HFF-Myc (cell line): ENCODE results near the gene MAP4.

Experiments
- DNase-seq: peaks from one replicate; pipeline ENCODE4 v3.0.0-alpha.2; 2011; ENCODE audit warnings: low read depth; ENCODE audit errors: extremely low read depth
- H3K4me3 ChIP-seq: replicated peaks from 2 replicates; pipeline ENCODE4 v1.5.1; 2011; ENCODE audit warnings: low read depth, mild to moderate bottlenecking, control low read depth, low read length
- TF ChIP-seq, protein P1 (sequence below): IDR thresholded peaks from 2 replicates; pipeline ENCODE4 v1.5.1; 2012; ENCODE audit warnings: mild to moderate bottlenecking, low read depth, low read length, control low read depth; ENCODE audit errors: missing control alignments

Gene MAP4

DNA sequence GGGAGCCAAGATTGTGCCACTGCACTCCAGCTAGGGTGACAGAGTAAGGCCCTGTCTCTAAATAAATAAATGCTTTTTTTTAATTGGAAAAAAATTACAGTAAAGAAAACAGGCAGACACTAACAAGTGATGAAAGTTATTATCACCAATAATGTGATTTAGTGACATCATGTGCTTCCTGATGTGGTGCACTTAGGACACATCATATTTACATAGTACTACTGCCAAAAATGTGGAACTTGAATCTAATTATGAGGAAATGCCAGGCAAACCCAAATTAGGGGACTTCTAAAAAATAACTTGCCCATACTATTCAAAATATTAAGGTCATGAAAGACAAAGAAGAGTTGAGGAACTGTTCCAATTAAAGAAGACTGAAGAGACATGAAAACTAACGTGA, 30.8 kb downstream of the MAP4 start:
- H3K4me3 ChIP-seq = no peak overlapping the region
- TF ChIP-seq, protein P1, sequence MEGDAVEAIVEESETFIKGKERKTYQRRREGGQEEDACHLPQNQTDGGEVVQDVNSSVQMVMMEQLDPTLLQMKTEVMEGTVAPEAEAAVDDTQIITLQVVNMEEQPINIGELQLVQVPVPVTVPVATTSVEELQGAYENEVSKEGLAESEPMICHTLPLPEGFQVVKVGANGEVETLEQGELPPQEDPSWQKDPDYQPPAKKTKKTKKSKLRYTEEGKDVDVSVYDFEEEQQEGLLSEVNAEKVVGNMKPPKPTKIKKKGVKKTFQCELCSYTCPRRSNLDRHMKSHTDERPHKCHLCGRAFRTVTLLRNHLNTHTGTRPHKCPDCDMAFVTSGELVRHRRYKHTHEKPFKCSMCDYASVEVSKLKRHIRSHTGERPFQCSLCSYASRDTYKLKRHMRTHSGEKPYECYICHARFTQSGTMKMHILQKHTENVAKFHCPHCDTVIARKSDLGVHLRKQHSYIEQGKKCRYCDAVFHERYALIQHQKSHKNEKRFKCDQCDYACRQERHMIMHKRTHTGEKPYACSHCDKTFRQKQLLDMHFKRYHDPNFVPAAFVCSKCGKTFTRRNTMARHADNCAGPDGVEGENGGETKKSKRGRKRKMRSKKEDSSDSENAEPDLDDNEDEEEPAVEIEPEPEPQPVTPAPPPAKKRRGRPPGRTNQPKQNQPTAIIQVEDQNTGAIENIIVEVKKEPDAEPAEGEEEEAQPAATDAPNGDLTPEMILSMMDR = no peak
- DNase-seq = no peak

GRCh38 chr3:47984075-47984728, 32.0 kb downstream of the MAP4 start:
- TF ChIP-seq, protein P1 = no peak
- no peak overlapping the region for H3K4me3 ChIP-seq
- DNase-seq = peak; percentile 60

GRCh38 chr3:47980795-47981194, 35.4 kb downstream of the MAP4 start:
- H3K4me3 ChIP-seq = no peak overlapping the region

DNA sequence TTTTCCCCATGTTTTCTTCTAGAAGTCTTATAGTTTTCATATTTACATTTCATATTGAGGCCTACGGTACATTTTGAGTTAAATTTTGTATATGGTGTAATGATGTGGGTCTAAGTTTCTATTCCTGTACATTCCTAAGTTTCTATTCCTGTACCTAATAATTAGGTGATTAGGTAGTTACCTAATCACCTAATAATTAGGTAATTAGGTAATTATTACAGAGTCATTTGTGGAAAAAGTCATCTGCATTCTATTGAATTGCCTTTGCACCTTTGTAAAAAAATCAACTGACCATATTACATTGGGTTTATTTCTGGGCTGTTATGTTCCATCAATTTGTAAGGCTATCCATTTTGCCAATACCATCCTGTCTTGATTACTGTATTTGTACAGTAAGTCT, 37.1 kb downstream of the MAP4 start:
- H3K4me3 ChIP-seq = no peak overlapping the region
- no peak for DNase-seq
- TF ChIP-seq, protein P1 = no peak

More at GRCh38 chr3:47980795-47981194, 35.4 kb downstream of the MAP4 start:
- DNase-seq = no peak
- TF ChIP-seq, protein P1 = no peak

- DNase-seq = no peak
These were observed 37.8 kb downstream of the MAP4 start for GRCh38 chr3:47978386-47978785.

DNA sequence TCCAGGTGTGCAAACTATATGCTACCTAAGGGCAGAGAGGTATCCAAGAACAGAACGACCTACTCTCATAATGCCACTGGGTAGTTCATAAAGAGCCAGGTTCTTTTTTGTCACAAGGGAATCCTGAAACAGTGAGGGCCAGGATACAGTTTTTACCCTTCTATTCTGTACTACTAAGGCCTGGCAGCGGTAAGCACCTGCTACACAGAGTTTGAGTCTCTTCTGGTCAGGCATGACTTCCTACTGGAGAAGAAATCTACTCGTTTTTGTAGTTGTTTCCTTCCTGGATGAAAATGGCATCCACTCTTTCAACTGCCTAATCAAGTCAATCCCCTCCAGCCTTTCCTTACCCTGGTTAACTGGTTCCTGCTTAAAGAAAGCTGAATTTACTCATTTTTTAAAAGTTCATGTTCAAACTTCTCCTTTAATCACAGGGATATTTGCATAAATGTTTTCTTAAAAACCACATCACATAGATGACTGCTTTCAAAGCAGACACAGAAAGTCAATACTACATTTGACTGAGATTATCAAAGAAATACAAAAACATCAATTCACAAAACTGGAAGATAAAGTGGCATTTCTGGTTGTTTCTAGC, 40.0 kb downstream of the MAP4 start:
- TF ChIP-seq, protein P1 = no peak
- H3K4me3 ChIP-seq = no peak overlapping the region
- DNase-seq = no peak

More at GRCh38 chr3:47978386-47978785, 37.8 kb downstream of the MAP4 start:
- H3K4me3 ChIP-seq = no peak overlapping the region
- TF ChIP-seq, protein P1 = no peak

DNA sequence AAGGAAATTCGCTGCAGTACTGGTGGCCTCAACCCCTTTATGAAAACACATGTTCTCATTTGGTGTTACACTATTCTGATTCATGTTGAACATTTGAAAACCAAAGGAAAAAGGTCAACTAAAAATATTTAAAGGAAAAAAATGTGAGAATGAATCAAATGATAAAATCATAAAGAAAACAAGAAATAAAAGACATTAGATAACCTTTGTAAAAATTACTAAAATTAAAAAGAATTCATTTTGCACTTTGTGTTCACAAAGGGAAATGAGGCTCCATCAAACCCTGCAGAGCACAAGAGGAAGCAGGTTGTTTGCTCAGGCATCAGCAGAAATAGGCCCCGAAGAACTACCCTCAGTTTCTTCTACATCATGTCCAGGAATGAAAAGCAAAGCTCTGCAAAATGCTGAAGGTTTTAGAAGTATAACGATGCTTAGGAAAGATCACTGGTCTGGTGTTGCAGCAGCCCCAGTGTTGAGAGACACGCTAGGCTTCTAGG, 41.2 kb downstream of the MAP4 start:
- TF ChIP-seq, protein P1 = no peak
- H3K4me3 ChIP-seq = no peak overlapping the region
- DNase-seq = no peak
